Lower lobe of right lung (tissue), 2 donors: Measurements from ENCODE around the gene MRPL38. TPM values are rescaled to one million over a fixed set of nuclear protein-coding genes. Genes with fewer than 3 reads are reported as not detected.

Experiments
- ATAC-seq, 2 donors: fragments of 200-7000 bp; cut with Tn5 transposase; one replicate each; pipeline ENCODE4 v1.9.1; 2020 to 2022; ENCODE audit warnings: mild to moderate bottlenecking in 2 of 2, moderate library complexity in 2 of 2
- DNase-seq: peaks from one replicate; pipeline ENCODE4 v3.0.0-alpha.2; 2020
- H3K27ac ChIP-seq: fragments of 200-600 bp; one replicate; pipeline ENCODE4 v1.8.0; 2022
- H3K27me3 ChIP-seq: fragments of 200-600 bp; one replicate; pipeline ENCODE4 v1.8.0; 2022; ENCODE audit warnings: low read depth
- H3K36me3 ChIP-seq: fragments of 200-600 bp; one replicate; pipeline ENCODE4 v1.8.0; 2022; ENCODE audit warnings: mild to moderate bottlenecking
- H3K4me1 ChIP-seq: fragments of 200-600 bp; one replicate; pipeline ENCODE4 v1.8.0; 2022
- H3K4me3 ChIP-seq: fragments of 200-600 bp; one replicate; pipeline ENCODE4 v1.8.0; 2022; ENCODE audit warnings: mild to moderate bottlenecking
- H3K9me3 ChIP-seq: fragments of 200-600 bp; one replicate; pipeline ENCODE4 v1.8.0; 2022
- CTCF ChIP-seq: fragments of 200-600 bp; IDR thresholded peaks from one replicate; pipeline ENCODE4 v1.8.0; 2022; ENCODE audit warnings: antibody characterized with exemption, mild to moderate bottlenecking
- intact Hi-C: fragments of 100-400 bp; cut with DNase I; formaldehyde crosslinking; loops from one replicate; pipeline ENCODE4 v1.11.0; 2022
- total RNA-seq: library from RNA; stranded (reverse); fragmentation: NEBNext Ultra II Directional; extraction: Animal tissue kit (Norgen Biotek cat#: 25700); gene quantifications from one replicate; pipeline ENCODE4 v1.2.1, GENCODE V29; 2021
- donor health status: DM: no; HTN: yes; CAD: no; lungs with severe emphysema.

Gene MRPL38
- total RNA-seq, 1 donor from 2014 or later: 68.9 TPM

GRCh38 chr17:75925103-75925502 lies 20.4 kb upstream of the MRPL38 start:
- Histone ChIP-seq H3K27me3 (no peaks in the 10 kb centered on the region), H3K4me1 (peaks cover 8% of the 10 kb centered on the region), H3K27ac (no peak overlapping the region), H3K36me3 (peaks cover 13% of the 10 kb centered on the region), H3K4me3 (no peak overlapping the region), H3K9me3 (no peaks in the 10 kb centered on the region)
- TF ChIP-seq CTCF: no peak
- DNase-seq (no peak), ATAC-seq (no peak)
- intact Hi-C loops: no loop called here

DNA sequence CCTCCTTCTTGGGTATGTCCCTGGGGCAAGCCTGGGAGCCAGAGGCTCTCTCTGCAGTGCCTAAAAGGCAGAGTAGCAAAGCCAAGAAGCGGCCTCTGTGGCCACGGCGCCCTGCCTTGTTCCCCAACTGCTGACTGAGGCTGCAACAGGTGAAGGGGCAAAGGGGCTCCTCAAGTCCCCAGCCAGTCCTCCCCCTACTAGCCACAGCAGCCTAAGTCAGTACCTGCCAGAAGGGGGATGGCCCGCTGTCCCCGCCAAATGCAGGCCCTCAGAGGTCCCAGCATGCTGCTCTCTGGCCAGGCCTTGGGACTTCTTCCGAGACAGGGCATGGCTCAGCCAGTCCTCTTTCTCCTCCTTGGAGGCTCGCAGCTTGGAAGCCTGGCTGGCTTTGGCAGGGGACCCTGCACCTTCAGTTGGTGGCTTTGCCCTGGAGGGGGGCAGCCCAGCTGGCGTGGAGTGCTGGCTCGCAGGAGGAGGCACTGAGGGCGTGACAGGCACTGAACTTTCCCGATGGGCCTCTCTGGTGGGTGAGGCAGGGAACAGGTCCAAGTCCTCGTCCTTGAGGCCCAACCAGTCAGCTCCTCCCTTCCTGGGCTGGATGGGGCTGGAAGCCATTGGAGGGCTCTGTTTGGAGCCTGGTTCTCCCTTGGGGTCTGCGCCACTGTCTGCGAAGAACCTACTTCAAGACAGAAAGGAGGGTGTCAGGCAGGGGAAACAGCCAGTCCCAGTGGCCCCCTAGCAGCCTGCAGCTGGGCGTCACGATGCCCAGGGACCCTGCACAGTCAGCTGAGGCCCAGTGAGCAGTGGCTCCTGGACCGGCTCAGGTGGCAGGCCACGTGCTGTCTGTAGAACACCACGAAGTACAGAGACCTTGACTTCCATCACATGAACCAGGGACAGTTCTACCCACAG lies 18.5 kb upstream of the MRPL38 start:
- TF ChIP-seq CTCF: no peak
- Histone ChIP-seq H3K27me3 (no peaks in the 10 kb centered on the region), H3K36me3 (peaks cover 13% of the 10 kb centered on the region), H3K4me3 (no peak overlapping the region), H3K4me1 (peaks cover 8% of the 10 kb centered on the region), H3K27ac (no peak overlapping the region), H3K9me3 (no peaks in the 10 kb centered on the region)
- peak in 1 of 2 donors; percentile 21 for ATAC-seq
- intact Hi-C loops: no loop called here
- no peak for DNase-seq

GRCh38 chr17:75922173-75922961 lies 17.7 kb upstream of the MRPL38 start:
- Histone ChIP-seq H3K27me3 (no peaks in the 10 kb centered on the region), H3K4me1 (peaks cover 5% of the 10 kb centered on the region), H3K27ac (no peak overlapping the region), H3K36me3 (peaks cover 13% of the 10 kb centered on the region), H3K9me3 (no peaks in the 10 kb centered on the region), H3K4me3 (no peak overlapping the region)
- ATAC-seq (no peak), DNase-seq (peak; percentile 35)
- no peak for TF ChIP-seq CTCF
- intact Hi-C loops: no loop called here

GRCh38 chr17:75921596-75921995 lies 16.9 kb upstream of the MRPL38 start:
- H3K4me3 ChIP-seq: no peak overlapping the region
- TF ChIP-seq CTCF: no peak
- intact Hi-C loops: no loop called here
- DNase-seq (no peak), ATAC-seq (no peak)
- no peaks in the 10 kb centered on the region for H3K9me3 ChIP-seq
- H3K27me3 ChIP-seq: no peaks in the 10 kb centered on the region
- H3K27ac ChIP-seq: no peak overlapping the region
- H3K4me1 ChIP-seq: no peaks in the 10 kb centered on the region
- H3K36me3 ChIP-seq: peaks cover 13% of the 10 kb centered on the region

DNA sequence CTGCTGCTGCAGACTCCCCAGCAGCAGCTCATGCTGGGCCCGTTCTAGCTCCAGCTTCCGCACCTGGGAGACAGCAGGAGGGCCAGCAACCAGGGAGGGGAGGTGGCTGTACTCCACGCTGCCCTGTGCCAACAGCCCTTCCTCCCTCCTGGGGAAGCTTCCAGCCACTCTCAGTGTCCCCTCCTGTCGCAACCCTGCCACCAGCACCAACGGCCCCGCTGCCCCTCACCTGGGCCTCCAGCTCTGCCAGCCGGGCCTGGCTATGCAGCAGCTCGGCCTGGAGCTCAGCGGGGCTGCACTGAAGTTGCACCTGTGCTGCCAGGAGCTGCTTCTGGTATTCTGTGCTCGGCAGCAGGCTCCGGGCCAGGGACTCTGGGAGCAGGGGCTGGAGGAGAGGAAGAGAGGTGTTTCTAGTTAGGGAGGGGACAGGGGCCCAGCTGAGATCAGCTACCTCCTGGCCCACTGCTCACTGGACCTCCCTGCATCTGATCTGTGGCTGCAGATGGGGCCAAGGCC lies 15.4 kb upstream of the MRPL38 start:
- ATAC-seq: no peak
- no peaks in the 10 kb centered on the region for H3K9me3 ChIP-seq
- no peaks in the 10 kb centered on the region for H3K27me3 ChIP-seq
- no peaks in the 10 kb centered on the region for H3K4me1 ChIP-seq
- H3K4me3 ChIP-seq: no peak overlapping the region
- H3K36me3 ChIP-seq: peaks cover 7% of the 10 kb centered on the region
- H3K27ac ChIP-seq: no peak overlapping the region
- no peak for TF ChIP-seq CTCF
- intact Hi-C loops: no loop called here
- no peak for DNase-seq
